Neuronal stem cell (in vitro differentiated cells): ENCODE results near the gene PDE10A.

Source experiments
- DNase-seq: peaks from one replicate; pipeline ENCODE4 v3.0.0-alpha.2; 2013; ENCODE audit warnings: low spot score
- H2AFZ ChIP-seq: one replicate; pipeline ENCODE4 v1.6.1; 2013; ENCODE audit warnings: mild to moderate bottlenecking, low read length, inconsistent platforms
- H2AK5ac ChIP-seq: 2 replicates; pipeline ENCODE4 v1.6.1; 2013; ENCODE audit warnings: low read depth, mild to moderate bottlenecking, inconsistent platforms, low read length, moderate library complexity, mixed read lengths
- H2BK120ac ChIP-seq: 2 replicates; pipeline ENCODE4 v1.6.1; 2013; ENCODE audit warnings: low read depth, mild to moderate bottlenecking, inconsistent platforms, low read length, moderate library complexity, mixed read lengths
- H2BK12ac ChIP-seq: one replicate; pipeline ENCODE4 v1.6.1; 2013; ENCODE audit warnings: low read length, inconsistent platforms
- H2BK15ac ChIP-seq: 2 replicates; pipeline ENCODE4 v1.6.1; 2013; ENCODE audit warnings: mild to moderate bottlenecking, low read length, inconsistent platforms, mixed read lengths
- H2BK5ac ChIP-seq: one replicate; pipeline ENCODE4 v1.6.1; 2013; ENCODE audit warnings: inconsistent platforms, mild to moderate bottlenecking, low read length, moderate library complexity
- H3K14ac ChIP-seq: one replicate; pipeline ENCODE4 v1.6.1; 2013; ENCODE audit warnings: low read length, inconsistent platforms
- H3K18ac ChIP-seq: 2 replicates; pipeline ENCODE4 v1.6.1; 2013; ENCODE audit warnings: low read length, inconsistent platforms
- H3K23ac ChIP-seq: 2 replicates; pipeline ENCODE4 v1.6.1; 2013; ENCODE audit warnings: low read depth, mild to moderate bottlenecking, mixed read lengths, low read length, inconsistent platforms; ENCODE audit not compliant: poor library complexity
- H3K27ac ChIP-seq: replicated peaks from 3 replicates; pipeline ENCODE4 v1.5.1; 2013; ENCODE audit warnings: low read length, inconsistent platforms
- H3K27me3 ChIP-seq, 3 experiments: 2 replicates each; pipeline ENCODE4 v1.6.1; 2013; ENCODE audit warnings: low read length in 3 of 3, mild to moderate bottlenecking in 2 of 3, inconsistent platforms in 1 of 3, low read depth in 1 of 3, mixed read lengths in 1 of 3, moderate library complexity in 1 of 3; ENCODE audit not compliant: control insufficient read depth in 3 of 3, insufficient read depth in 3 of 3
- H3K36me3 ChIP-seq, 2 donors: replicated peaks in 1 of 2; 2 replicates each; pipeline ENCODE4 v1.6.1; 2013; ENCODE audit warnings: low read length in 2 of 2; ENCODE audit not compliant: control insufficient read depth in 2 of 2, insufficient read depth in 2 of 2
- H3K4ac ChIP-seq: 2 replicates; pipeline ENCODE4 v1.6.1; 2013; ENCODE audit warnings: inconsistent platforms, mild to moderate bottlenecking, low read length, moderate library complexity
- H3K4me1 ChIP-seq, 2 donors: 1 replicate in 1 of 2; 2 replicates in 1 of 2; pipeline ENCODE4 v1.6.1; 2013; ENCODE audit warnings: low read length in 2 of 2, low read depth in 1 of 2; ENCODE audit not compliant: control insufficient read depth in 2 of 2, insufficient read depth in 1 of 2
- H3K4me2 ChIP-seq: one replicate; pipeline ENCODE4 v1.6.1; 2013; ENCODE audit warnings: mild to moderate bottlenecking, low read length, inconsistent platforms; ENCODE audit not compliant: insufficient read depth, poor library complexity, severe bottlenecking
- H3K4me3 ChIP-seq, 2 donors: 2 replicates each; pipeline ENCODE4 v1.5.1; 2013; ENCODE audit warnings: low read length in 2 of 2, mild to moderate bottlenecking in 2 of 2, inconsistent platforms in 1 of 2, moderate library complexity in 1 of 2
- H3K79me1 ChIP-seq: one replicate; pipeline ENCODE4 v1.6.1; 2013; ENCODE audit warnings: low read depth, mild to moderate bottlenecking, inconsistent platforms, low read length, moderate library complexity
- H3K9ac ChIP-seq: one replicate; pipeline ENCODE4 v1.6.1; 2013; ENCODE audit warnings: mild to moderate bottlenecking, low read depth, low read length, inconsistent platforms; ENCODE audit not compliant: poor library complexity
- H3K9me3 ChIP-seq, 2 donors: replicated peaks in 1 of 2; 2 replicates each; pipeline versions ENCODE3 to v1.6.1; 2013; ENCODE audit warnings: low read length in 2 of 2, mild to moderate bottlenecking in 2 of 2, inconsistent platforms in 1 of 2, low read depth in 1 of 2, mixed read lengths in 1 of 2, moderate library complexity in 1 of 2; ENCODE audit not compliant: control insufficient read depth in 2 of 2, insufficient read depth in 1 of 2
- H4K8ac ChIP-seq: one replicate; pipeline ENCODE4 v1.6.1; 2013; ENCODE audit warnings: low read depth, mild to moderate bottlenecking, inconsistent platforms, low read length, moderate library complexity
- H4K91ac ChIP-seq: one replicate; pipeline ENCODE4 v1.6.1; 2013; ENCODE audit warnings: low read length, low read depth, mild to moderate bottlenecking, inconsistent platforms; ENCODE audit not compliant: poor library complexity
- WGBS, 2 donors: extraction: QIAGEN DNeasy Blood & Tissue Kit; methylation state at CpG; one replicate each; pipeline ENCODE4 v1.1.7; 2013; ENCODE audit warnings: missing lambda C conversion rate in 2 of 2, mixed read lengths in 1 of 2; ENCODE audit not compliant: insufficient read length in 2 of 2, insufficient replicate concordance in 1 of 2; ENCODE audit errors: extremely low coverage in 2 of 2; 5-methylcytosine and 5-hydroxymethylcytosine counted together

PDE10A gene

DNA sequence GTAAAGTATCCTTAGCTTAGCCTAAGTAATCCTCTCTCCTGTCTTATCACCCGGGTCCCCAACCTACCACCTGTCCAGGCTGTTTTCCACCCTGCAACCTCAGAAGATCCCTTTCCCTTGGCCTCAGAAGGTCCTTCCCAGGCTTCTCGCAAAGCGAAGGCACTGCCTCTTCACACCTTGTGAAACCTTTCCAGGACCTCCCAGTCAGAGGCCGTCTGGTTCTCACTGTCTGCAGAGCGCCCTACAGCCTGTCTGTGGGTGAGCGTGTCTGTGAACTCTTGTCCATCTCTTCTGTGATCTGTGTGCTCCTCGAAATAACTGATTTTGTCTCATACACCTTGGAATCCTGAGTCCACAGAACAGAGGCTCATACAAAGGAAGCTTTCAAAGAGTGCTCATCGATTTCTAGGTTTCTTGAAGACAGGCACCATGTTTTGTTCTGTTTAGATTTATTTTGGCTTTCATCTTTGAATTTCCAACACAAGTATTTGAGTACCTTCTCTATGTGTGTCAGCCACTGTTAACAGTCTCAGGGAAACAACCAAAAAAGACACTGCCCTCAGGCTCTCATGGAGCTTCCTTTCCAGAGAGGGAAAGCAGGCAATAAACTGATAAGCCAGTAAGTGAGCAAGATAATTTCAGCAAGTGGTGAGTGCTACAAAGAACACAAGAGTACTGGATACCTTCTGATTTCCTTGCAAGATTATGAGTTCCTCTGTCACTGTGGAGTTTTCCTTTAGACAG is 6.3 kb downstream of the PDE10A start:
- no peak overlapping the region for H3K4ac ChIP-seq
- H3K27me3 ChIP-seq = no peaks in the 10 kb centered on the region
- H2BK5ac ChIP-seq = no peak overlapping the region
- no peak overlapping the region for H3K23ac ChIP-seq
- no peak overlapping the region for H2AFZ ChIP-seq
- H4K8ac ChIP-seq = no peak overlapping the region
- H2BK15ac ChIP-seq = no peak overlapping the region
- no peak overlapping the region for H3K18ac ChIP-seq
- H3K4me2 ChIP-seq = no peak overlapping the region
- no peak overlapping the region for H3K4me3 ChIP-seq
- peaks cover 9 to 13% of the 10 kb centered on the region in 2 donors for H3K4me1 ChIP-seq
- H2BK12ac ChIP-seq = no peak overlapping the region
- no peaks in the 10 kb centered on the region for H3K9me3 ChIP-seq
- no peak overlapping the region for H3K9ac ChIP-seq
- no peak overlapping the region for H3K27ac ChIP-seq
- no peak overlapping the region for H4K91ac ChIP-seq
- no peak overlapping the region for H2AK5ac ChIP-seq
- no peak overlapping the region for H2BK120ac ChIP-seq
- DNase-seq = no peak
- whole genome bisulfite sequencing, 2 donors = no CpG with 5 or more reads among the region's 8 CpGs
- peaks cover 0 to 55% of the 10 kb centered on the region in 2 donors for H3K36me3 ChIP-seq
- peaks cover 12% of the 10 kb centered on the region for H3K79me1 ChIP-seq
- no peak overlapping the region for H3K14ac ChIP-seq

DNA sequence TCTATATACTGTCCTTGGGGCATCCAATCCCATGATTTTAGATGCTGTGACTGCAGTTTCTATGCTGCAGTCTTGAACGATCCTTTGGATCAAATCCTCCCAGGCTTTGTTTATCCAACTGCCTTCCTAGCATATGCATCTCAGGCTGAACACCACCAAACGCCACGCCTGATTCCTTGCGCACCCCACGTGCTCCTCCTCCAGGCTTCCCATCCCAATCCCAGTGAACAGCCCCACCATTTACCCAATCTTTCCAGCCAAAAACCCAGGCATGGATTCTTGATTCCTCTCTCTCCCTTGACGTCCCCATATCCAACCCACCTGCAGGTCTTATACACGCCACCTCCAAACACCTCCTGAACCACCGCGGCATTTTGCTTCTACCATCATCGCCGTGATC is 7.8 kb downstream of the PDE10A start:
- no peak overlapping the region for H4K8ac ChIP-seq
- H3K4ac ChIP-seq = no peak overlapping the region
- no peak overlapping the region for H2AK5ac ChIP-seq
- peaks cover 9 to 13% of the 10 kb centered on the region in 2 donors for H3K4me1 ChIP-seq
- H3K4me2 ChIP-seq = no peak overlapping the region
- no peaks in the 10 kb centered on the region for H3K9me3 ChIP-seq
- no peaks in the 10 kb centered on the region for H3K27me3 ChIP-seq
- H4K91ac ChIP-seq = no peak overlapping the region
- no peak overlapping the region for H2AFZ ChIP-seq
- no peak overlapping the region for H2BK120ac ChIP-seq
- DNase-seq = no peak
- H3K23ac ChIP-seq = no peak overlapping the region
- no peak overlapping the region for H2BK5ac ChIP-seq
- no peak overlapping the region for H2BK15ac ChIP-seq
- no CpG with 5 or more reads among the region's 11 CpGs for WGBS, 2 donors
- H3K18ac ChIP-seq = no peak overlapping the region
- peaks cover 2 to 55% of the 10 kb centered on the region in 2 donors for H3K36me3 ChIP-seq
- H3K79me1 ChIP-seq = peaks cover 10% of the 10 kb centered on the region
- H3K27ac ChIP-seq = no peak overlapping the region
- H3K9ac ChIP-seq = no peak overlapping the region
- H2BK12ac ChIP-seq = no peak overlapping the region
- H3K4me3 ChIP-seq = no peak overlapping the region
- no peak overlapping the region for H3K14ac ChIP-seq

DNA sequence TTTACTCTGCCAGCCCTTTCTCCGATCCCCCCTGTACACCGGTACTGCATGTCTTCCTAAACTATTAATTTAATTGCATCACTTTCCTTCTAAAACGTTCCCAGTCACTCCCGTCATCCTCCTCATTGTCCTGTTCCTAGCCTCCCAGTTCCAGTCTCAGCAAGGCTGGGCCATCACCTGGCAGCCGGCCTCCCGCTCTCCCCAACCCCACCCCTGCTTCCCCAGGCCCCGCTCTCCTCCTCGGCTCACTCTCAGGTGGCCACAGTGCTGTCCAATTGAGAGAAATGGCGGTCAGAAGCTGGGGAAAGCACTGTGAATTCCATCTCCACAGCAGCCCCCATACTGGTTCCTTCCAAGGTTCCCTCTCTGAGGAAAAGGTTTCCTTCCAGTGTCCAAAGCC is 8.9 kb downstream of the PDE10A start:
- Histone ChIP-seq H2BK120ac (no peak overlapping the region), H3K79me1 (peaks cover 9% of the 10 kb centered on the region), H3K4ac (no peak overlapping the region), H3K9ac (no peak overlapping the region), H2AFZ (no peak overlapping the region), H3K27ac (no peak overlapping the region), H4K8ac (no peak overlapping the region), H3K18ac (no peak overlapping the region), H2BK15ac (no peak overlapping the region), H3K23ac (no peak overlapping the region), H3K4me2 (no peak overlapping the region), H4K91ac (no peak overlapping the region), H2BK5ac (no peak overlapping the region), H3K9me3 (no peaks in the 10 kb centered on the region), H2BK12ac (no peak overlapping the region), H3K27me3 (no peaks in the 10 kb centered on the region), H3K36me3 (peaks cover 2 to 51% of the 10 kb centered on the region in 2 donors), H3K4me1 (peaks cover 3 to 6% of the 10 kb centered on the region in 2 donors), H3K14ac (no peak overlapping the region), H3K4me3 (no peak overlapping the region), H2AK5ac (no peak overlapping the region)
- no CpG with 5 or more reads among the region's 9 CpGs for WGBS, 2 donors
- DNase-seq = no peak

DNA sequence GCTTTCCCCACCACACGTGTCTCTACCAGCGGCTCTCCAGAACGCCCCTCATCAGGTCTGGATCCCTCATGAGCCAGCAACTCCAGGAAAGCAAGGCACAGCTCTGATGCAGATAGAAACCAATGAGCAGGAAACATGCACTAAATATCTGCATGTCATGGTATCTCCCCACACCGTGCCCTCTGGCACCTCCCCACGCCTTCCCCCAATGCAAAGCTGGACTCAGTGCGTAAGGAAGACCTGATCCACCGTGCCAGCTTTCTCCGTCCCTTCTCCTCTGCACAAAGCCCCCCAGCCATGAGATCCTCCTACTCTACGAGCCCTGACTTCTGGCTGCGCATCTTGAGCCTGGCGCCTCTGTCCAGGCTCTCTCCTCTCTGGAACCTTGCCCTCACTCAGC is 9.4 kb downstream of the PDE10A start:
- no peak overlapping the region for H2AK5ac ChIP-seq
- H2BK15ac ChIP-seq = no peak overlapping the region
- no CpG with 5 or more reads among the region's 11 CpGs for WGBS, 2 donors
- no peak overlapping the region for H2BK5ac ChIP-seq
- H3K27ac ChIP-seq = no peak overlapping the region
- H3K79me1 ChIP-seq = peaks cover 9% of the 10 kb centered on the region
- DNase-seq = no peak
- no peak overlapping the region for H3K18ac ChIP-seq
- no peak overlapping the region for H4K8ac ChIP-seq
- no peak overlapping the region for H3K4me2 ChIP-seq
- peaks cover 0 to 4% of the 10 kb centered on the region in 2 donors for H3K4me1 ChIP-seq
- H2BK120ac ChIP-seq = no peak overlapping the region
- H4K91ac ChIP-seq = no peak overlapping the region
- peaks cover 2 to 48% of the 10 kb centered on the region in 2 donors for H3K36me3 ChIP-seq
- H2BK12ac ChIP-seq = no peak overlapping the region
- no peak overlapping the region for H3K23ac ChIP-seq
- H3K4ac ChIP-seq = no peak overlapping the region
- H2AFZ ChIP-seq = no peak overlapping the region
- no peaks in the 10 kb centered on the region for H3K9me3 ChIP-seq
- H3K27me3 ChIP-seq = no peaks in the 10 kb centered on the region
- H3K4me3 ChIP-seq = no peak overlapping the region
- H3K14ac ChIP-seq = no peak overlapping the region
- no peak overlapping the region for H3K9ac ChIP-seq
